Upper lobe of right lung (tissue), 1 donor: ENCODE results near the gene CCDC6. TPM values are rescaled to one million over a fixed set of nuclear protein-coding genes. Genes with fewer than 3 reads are reported as not detected.

Experiments
- ATAC-seq: fragments of 200-7000 bp; cut with Tn5 transposase; one replicate; pipeline ENCODE4 v1.9.1; 2020; ENCODE audit warnings: mild to moderate bottlenecking, moderate library complexity
- DNase-seq: peaks from one replicate; pipeline ENCODE4 v3.0.0-alpha.2; 2020
- H3K27ac ChIP-seq: fragments of 200-600 bp; one replicate; pipeline ENCODE4 v1.8.0; 2022
- H3K27me3 ChIP-seq: fragments of 200-600 bp; one replicate; pipeline ENCODE4 v1.8.0; 2022; ENCODE audit warnings: mild to moderate bottlenecking
- H3K36me3 ChIP-seq: fragments of 200-600 bp; one replicate; pipeline ENCODE4 v1.8.0; 2022
- H3K4me1 ChIP-seq: fragments of 200-600 bp; one replicate; pipeline ENCODE4 v1.8.0; 2022
- H3K4me3 ChIP-seq: fragments of 200-600 bp; one replicate; pipeline ENCODE4 v1.8.0; 2022; ENCODE audit warnings: mild to moderate bottlenecking
- H3K9me3 ChIP-seq: fragments of 200-600 bp; one replicate; pipeline ENCODE4 v1.8.0; 2022
- intact Hi-C: fragments of 100-400 bp; cut with DNase I; formaldehyde crosslinking; loops from one replicate; pipeline ENCODE4 v1.11.0; 2022
- total RNA-seq: library from RNA; stranded (reverse); fragmentation: NEBNext Ultra II Directional; extraction: Animal tissue kit (Norgen Biotek cat#: 25700); gene quantifications from one replicate; pipeline ENCODE4 v1.2.1, GENCODE V29; 2021
- TF ChIP-seq, protein P1 (sequence below): fragments of 200-600 bp; IDR thresholded peaks from one replicate; pipeline ENCODE4 v1.8.0; 2022; ENCODE audit warnings: antibody characterized with exemption
- donor health status: DM: no; HTN: yes; CAD: no; lungs with severe emphysema.

Gene CCDC6
- total RNA-seq, 1 donor from 2014 or later: 55.7 TPM

DNA sequence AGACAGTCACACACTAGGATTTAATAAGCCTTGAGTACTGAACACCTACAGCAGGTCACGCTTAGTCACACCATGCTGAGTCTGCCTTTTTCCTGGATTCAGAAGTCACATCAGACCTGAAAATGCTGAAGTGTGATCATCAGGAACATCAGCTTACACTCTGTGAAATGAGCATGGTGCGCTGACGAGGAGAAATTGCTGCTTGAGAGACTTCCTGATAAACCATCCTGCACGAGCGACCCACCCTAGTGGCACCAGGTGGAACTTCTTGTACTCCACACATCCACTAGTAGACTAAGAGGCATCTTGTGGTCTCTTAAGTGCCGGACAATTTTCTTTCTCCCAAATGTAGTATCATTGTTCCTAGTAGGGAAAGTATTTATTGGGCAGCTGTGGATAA is 101.3 kb downstream of the CCDC6 start:
- ATAC-seq: peak; percentile 54
- TF ChIP-seq, protein P1, sequence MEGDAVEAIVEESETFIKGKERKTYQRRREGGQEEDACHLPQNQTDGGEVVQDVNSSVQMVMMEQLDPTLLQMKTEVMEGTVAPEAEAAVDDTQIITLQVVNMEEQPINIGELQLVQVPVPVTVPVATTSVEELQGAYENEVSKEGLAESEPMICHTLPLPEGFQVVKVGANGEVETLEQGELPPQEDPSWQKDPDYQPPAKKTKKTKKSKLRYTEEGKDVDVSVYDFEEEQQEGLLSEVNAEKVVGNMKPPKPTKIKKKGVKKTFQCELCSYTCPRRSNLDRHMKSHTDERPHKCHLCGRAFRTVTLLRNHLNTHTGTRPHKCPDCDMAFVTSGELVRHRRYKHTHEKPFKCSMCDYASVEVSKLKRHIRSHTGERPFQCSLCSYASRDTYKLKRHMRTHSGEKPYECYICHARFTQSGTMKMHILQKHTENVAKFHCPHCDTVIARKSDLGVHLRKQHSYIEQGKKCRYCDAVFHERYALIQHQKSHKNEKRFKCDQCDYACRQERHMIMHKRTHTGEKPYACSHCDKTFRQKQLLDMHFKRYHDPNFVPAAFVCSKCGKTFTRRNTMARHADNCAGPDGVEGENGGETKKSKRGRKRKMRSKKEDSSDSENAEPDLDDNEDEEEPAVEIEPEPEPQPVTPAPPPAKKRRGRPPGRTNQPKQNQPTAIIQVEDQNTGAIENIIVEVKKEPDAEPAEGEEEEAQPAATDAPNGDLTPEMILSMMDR: peak; percentile 35
- Histone ChIP-seq H3K36me3 (peaks cover 76% of the 10 kb centered on the region), H3K4me1 (no peaks in the 10 kb centered on the region), H3K4me3 (no peak overlapping the region), H3K9me3 (no peaks in the 10 kb centered on the region), H3K27me3 (no peaks in the 10 kb centered on the region), H3K27ac (no peak overlapping the region)
- DNase-seq: no peak
- intact Hi-C loops: no loop called here

DNA sequence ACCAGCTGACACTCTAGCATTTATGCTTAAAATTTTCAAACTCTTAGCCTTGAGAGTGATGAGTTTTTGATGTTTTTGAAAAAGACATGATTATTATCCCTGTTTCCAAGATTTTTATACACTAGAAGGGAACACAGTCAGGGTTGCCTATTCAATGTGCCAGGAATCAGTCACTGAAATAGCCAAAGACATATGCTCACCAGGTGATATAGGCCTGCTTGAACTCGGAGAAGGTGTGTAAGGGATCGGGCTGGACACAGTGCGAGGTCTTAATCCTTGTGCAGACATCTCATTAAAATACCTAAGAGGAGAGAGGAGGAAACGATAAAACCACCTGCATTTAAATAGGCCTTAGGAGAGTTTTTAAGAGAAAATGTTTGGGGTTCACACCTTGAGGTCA is 102.1 kb downstream of the CCDC6 start:
- H3K27me3 ChIP-seq: no peaks in the 10 kb centered on the region
- H3K4me1 ChIP-seq: no peaks in the 10 kb centered on the region
- TF ChIP-seq, protein P1: no peak
- peaks cover 70% of the 10 kb centered on the region for H3K36me3 ChIP-seq
- intact Hi-C loops: no loop called here
- H3K27ac ChIP-seq: no peak overlapping the region
- no peak for DNase-seq
- H3K4me3 ChIP-seq: no peak overlapping the region
- H3K9me3 ChIP-seq: no peaks in the 10 kb centered on the region
- no peak for ATAC-seq

DNA sequence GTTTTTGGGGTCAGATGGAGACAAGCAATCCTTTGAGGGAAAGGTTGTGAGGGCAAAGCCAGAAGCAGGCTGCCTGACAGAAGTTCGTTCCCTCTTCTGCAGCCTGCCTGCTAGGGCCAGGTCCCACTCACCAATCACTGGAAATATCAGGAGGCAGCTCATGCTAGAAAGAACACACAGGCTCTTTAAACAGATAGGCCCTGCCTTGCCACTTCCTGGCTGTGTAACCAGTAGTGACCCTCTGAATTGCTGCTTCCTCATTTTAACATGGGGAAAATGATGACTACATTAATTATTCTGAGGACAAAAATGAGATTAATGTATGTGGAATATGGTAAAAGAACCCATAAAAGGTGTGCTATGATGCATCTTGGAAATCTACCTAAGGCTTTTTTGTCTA is 102.6 kb downstream of the CCDC6 start:
- H3K4me3 ChIP-seq: no peak overlapping the region
- ATAC-seq (peak; percentile 32), DNase-seq (no peak)
- TF ChIP-seq, protein P1: no peak
- H3K36me3 ChIP-seq: peaks cover 67% of the 10 kb centered on the region
- H3K4me1 ChIP-seq: no peaks in the 10 kb centered on the region
- no peaks in the 10 kb centered on the region for H3K9me3 ChIP-seq
- H3K27me3 ChIP-seq: no peaks in the 10 kb centered on the region
- H3K27ac ChIP-seq: no peak overlapping the region
- intact Hi-C loops: no loop called here

DNA sequence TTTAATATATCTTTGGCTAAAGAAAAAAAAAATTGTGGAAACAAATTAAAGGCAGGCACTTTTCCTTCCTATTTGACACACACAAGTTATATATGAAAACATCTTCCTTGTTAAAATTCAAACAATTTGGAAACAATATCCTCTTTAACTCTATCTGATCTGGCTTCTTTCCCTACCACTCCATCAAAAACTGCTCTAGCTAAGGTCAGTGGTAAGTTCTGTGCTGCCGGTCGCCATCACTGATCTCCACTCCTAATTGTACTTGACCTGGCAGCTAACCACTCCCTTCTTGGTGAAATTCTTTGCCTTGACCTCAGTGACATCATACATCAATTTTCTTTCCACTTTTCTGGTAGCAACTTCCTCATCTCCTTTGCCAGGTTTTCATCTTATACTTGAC is 105.2 kb downstream of the CCDC6 start:
- intact Hi-C loops: no loop called here
- Histone ChIP-seq H3K9me3 (no peaks in the 10 kb centered on the region), H3K27me3 (no peaks in the 10 kb centered on the region), H3K27ac (no peak overlapping the region), H3K36me3 (peaks cover 55% of the 10 kb centered on the region), H3K4me1 (no peaks in the 10 kb centered on the region), H3K4me3 (no peak overlapping the region)
- TF ChIP-seq, protein P1: no peak
- ATAC-seq: no peak
- no peak for DNase-seq

DNA sequence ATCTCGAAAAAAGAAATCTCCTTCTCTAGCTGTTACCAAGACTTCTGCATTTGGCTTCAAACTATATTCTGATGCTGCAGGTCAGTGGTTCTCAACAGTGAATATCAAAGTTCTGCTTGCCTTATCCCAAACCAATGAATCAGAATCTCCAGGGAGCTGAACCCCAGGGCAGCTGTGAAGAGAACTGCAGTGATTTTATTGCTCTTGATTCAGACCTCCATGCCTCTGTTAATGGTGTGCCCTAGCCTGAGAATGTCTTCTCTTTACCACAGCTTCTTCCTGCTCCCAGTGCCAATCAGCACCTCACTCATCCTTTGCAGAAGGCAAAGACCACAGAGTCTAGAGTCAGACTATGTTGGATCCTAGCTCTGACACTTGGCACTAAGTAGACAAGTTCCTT is 106.9 kb downstream of the CCDC6 start:
- no peak overlapping the region for H3K27ac ChIP-seq
- TF ChIP-seq, protein P1: no peak
- ATAC-seq (no peak), DNase-seq (no peak)
- no peaks in the 10 kb centered on the region for H3K9me3 ChIP-seq
- no peaks in the 10 kb centered on the region for H3K4me1 ChIP-seq
- no peak overlapping the region for H3K4me3 ChIP-seq
- intact Hi-C loops: no loop called here
- H3K36me3 ChIP-seq: peaks cover 46% of the 10 kb centered on the region
- H3K27me3 ChIP-seq: no peaks in the 10 kb centered on the region

DNA sequence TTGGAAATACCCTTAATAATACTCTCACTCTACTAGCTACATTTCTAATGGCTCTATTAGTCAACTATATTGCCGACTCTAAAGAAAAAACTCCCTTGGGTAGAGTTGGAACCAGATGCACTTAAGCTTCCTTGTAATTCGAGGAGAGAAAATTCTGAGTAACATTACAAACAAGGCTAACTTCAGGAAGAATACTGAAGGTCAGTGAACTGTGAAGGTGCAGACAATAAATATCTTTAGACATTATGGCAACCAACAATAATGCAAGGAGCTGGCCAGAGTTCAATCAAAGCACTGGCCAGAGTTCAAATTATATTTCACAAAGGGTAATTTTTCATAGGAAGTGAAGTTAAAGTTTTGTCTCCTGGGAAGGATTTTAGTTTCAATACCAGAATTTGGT is 112.4 kb downstream of the CCDC6 start:
- intact Hi-C loops: no loop called here
- H3K36me3 ChIP-seq: peaks cover 56% of the 10 kb centered on the region

More for the DNA sequence above, 112.4 kb downstream of the CCDC6 start:
- Histone ChIP-seq H3K27ac (no peak overlapping the region), H3K27me3 (no peaks in the 10 kb centered on the region), H3K4me3 (no peak overlapping the region), H3K9me3 (no peaks in the 10 kb centered on the region), H3K4me1 (no peaks in the 10 kb centered on the region)
- ATAC-seq (no peak), DNase-seq (no peak)
- TF ChIP-seq, protein P1: no peak
